K562 (cell line): ENCODE results near the gene SENP7. TPM values are rescaled to one million over a fixed set of nuclear protein-coding genes. Genes with fewer than 3 reads are reported as not detected.

Experiments
- ADNP ChIP-seq: fragments of 200-800 bp; sonication (Bioruptor generic); IDR thresholded peaks from 2 replicates; pipeline ENCODE4 v1.6.1; 2016; ENCODE audit warnings: missing genetic modification characterization, missing compliant biosample characterization
- DDX20 ChIP-seq: fragments of 450-650 bp; IDR thresholded peaks from 2 replicates; pipeline ENCODE4 v1.6.1; 2016; ENCODE audit warnings: missing genetic modification characterization, low read depth, mild to moderate bottlenecking, missing compliant biosample characterization, moderate library complexity
- DNMT1 ChIP-seq: fragments of 450-650 bp; IDR thresholded peaks from 2 replicates; pipeline ENCODE4 v1.6.1; 2016; ENCODE audit warnings: antibody characterized with exemption, mild to moderate bottlenecking
- ESRRA ChIP-seq: fragments of 450-650 bp; IDR thresholded peaks from 2 replicates; pipeline ENCODE4 v1.6.1; 2014; ENCODE audit warnings: low read depth, mild to moderate bottlenecking, moderate library complexity, borderline replicate concordance
- FOXM1 ChIP-seq, 2 experiments: fragments of 450-650 bp in 1 of 2; sonication (generic) in 1 of 2; formaldehyde crosslinking in 1 of 2; IDR thresholded peaks; 2 replicates each; pipeline versions ENCODE4 v1.6.1 to v1.9.0; 2017 to 2022; ENCODE audit warnings: low read depth in 2 of 2, mild to moderate bottlenecking in 2 of 2, missing genetic modification reagents in 1 of 2, moderate library complexity in 1 of 2
- HMGXB4 ChIP-seq: sonication (generic); formaldehyde crosslinking; IDR thresholded peaks from 2 replicates; pipeline ENCODE4 v1.8.1; 2023; ENCODE audit warnings: mild to moderate bottlenecking, missing genetic modification reagents
- KDM1A ChIP-seq, 2 experiments: fragments of 450-650 bp; IDR thresholded peaks; 2 replicates each; pipeline ENCODE4 v1.6.1; 2016; ENCODE audit warnings: mild to moderate bottlenecking in 2 of 2
- KLF1 ChIP-seq: fragments of 450-650 bp; IDR thresholded peaks from 2 replicates; pipeline ENCODE4 v1.6.1; 2016; ENCODE audit warnings: missing genetic modification characterization, missing compliant biosample characterization
- KLF6 ChIP-seq: fragments of 250-450 bp; sonication (Bioruptor Pico); IDR thresholded peaks from 2 replicates; pipeline ENCODE4 v1.4.0; 2020; ENCODE audit warnings: mild to moderate bottlenecking, moderate library complexity, borderline replicate concordance
- MBD2 ChIP-seq: sonication (generic); IDR thresholded peaks from 2 replicates; pipeline ENCODE4 v1.6.1; 2016; ENCODE audit warnings: low read depth, borderline replicate concordance
- MCM7 ChIP-seq, 2 experiments: fragments of 450-650 bp; IDR thresholded peaks; 2 replicates each; pipeline ENCODE4 v1.6.1; 2016 to 2018
- PTBP1 ChIP-seq: fragments of 200-400 bp; formaldehyde crosslinking; IDR thresholded peaks from 2 replicates; pipeline ENCODE4 v1.6.1; 2017; ENCODE audit warnings: low read depth, low read length
- RCOR1 ChIP-seq, 2 experiments: IDR thresholded peaks; 2 replicates each; pipeline ENCODE4 v1.6.1; 2012; ENCODE audit warnings: low read depth in 2 of 2, low read length in 2 of 2, borderline replicate concordance in 1 of 2, improper control_type of control experiment in 1 of 2
- TCFL5 ChIP-seq: fragments of 250-450 bp; sonication (Bioruptor Pico); conservative IDR thresholded peaks from 2 replicates; pipeline ENCODE4 v1.6.1; 2021; ENCODE audit warnings: mild to moderate bottlenecking, moderate library complexity, matching md5 sums
- VEZF1 ChIP-seq: fragments of 200-800 bp; sonication (Bioruptor generic); IDR thresholded peaks from 2 replicates; pipeline ENCODE4 v1.6.1; 2017; ENCODE audit warnings: missing genetic modification characterization, missing compliant biosample characterization
- YBX1 ChIP-seq: fragments of 450-650 bp; IDR thresholded peaks from 2 replicates; pipeline ENCODE4 v1.7.1; 2016; ENCODE audit warnings: mild to moderate bottlenecking
- ZEB2 ChIP-seq: fragments of 450-650 bp; IDR thresholded peaks from 2 replicates; pipeline ENCODE4 v1.6.1; 2016
- ZNF347 ChIP-seq: fragments of 450-650 bp; formaldehyde crosslinking; IDR thresholded peaks from 2 replicates; pipeline ENCODE4 v1.4.0; 2020; ENCODE audit warnings: low read depth, mild to moderate bottlenecking, moderate library complexity
- ZNF695 ChIP-seq: fragments of 450-650 bp; formaldehyde crosslinking; IDR thresholded peaks from 2 replicates; pipeline ENCODE4 v1.4.0; 2020; ENCODE audit warnings: mild to moderate bottlenecking, moderate library complexity
- polyA plus RNA-seq, 8 experiments: library from polyadenylated mRNA; depleted of rRNA in 4 of 8; stranded (reverse) in 5 of 8; unstranded in 3 of 8; fragments of >200 nt; fragmentation: Nextera tagmentation in 2 of 8; fragmentation: Illumina TruSeq in 1 of 8; extraction: Ambion mirVana in 2 of 8; extraction: Trizol in 1 of 8; gene quantifications; 2 replicates each; pipeline versions ENCODE4 v1.2.1 to v1.2.3, GENCODE V29; 2011 to 2014; ENCODE audit warnings: inconsistent platforms in 1 of 8, missing spikeins in 1 of 8
- total RNA-seq, 7 experiments: library from RNA; depleted of rRNA in 6 of 7; stranded (reverse); fragments of >200 nt in 6 of 7; fragmentation: Illumina TruSeq in 2 of 7; extraction: Trizol in 2 of 7; gene quantifications; 2 replicates each; pipeline versions ENCODE4 v1.2.1 to v1.2.3, GENCODE V29; 2011 to 2021; ENCODE audit warnings: low replicate concordance in 1 of 7
- TF ChIP-seq, protein P1 (sequence below): fragments of 450-650 bp; IDR thresholded peaks from 2 replicates; pipeline ENCODE4 v1.6.1; 2014; ENCODE audit warnings: low read depth, mild to moderate bottlenecking, moderate library complexity, borderline replicate concordance

Gene SENP7
- total and polyA plus RNA-seq, 9 of the 15 experiments (the other 6 are each of a cell fraction or from before 2014, with no cell fraction given) = 4.1 to 21.9 (median 10.7) TPM

DNA sequence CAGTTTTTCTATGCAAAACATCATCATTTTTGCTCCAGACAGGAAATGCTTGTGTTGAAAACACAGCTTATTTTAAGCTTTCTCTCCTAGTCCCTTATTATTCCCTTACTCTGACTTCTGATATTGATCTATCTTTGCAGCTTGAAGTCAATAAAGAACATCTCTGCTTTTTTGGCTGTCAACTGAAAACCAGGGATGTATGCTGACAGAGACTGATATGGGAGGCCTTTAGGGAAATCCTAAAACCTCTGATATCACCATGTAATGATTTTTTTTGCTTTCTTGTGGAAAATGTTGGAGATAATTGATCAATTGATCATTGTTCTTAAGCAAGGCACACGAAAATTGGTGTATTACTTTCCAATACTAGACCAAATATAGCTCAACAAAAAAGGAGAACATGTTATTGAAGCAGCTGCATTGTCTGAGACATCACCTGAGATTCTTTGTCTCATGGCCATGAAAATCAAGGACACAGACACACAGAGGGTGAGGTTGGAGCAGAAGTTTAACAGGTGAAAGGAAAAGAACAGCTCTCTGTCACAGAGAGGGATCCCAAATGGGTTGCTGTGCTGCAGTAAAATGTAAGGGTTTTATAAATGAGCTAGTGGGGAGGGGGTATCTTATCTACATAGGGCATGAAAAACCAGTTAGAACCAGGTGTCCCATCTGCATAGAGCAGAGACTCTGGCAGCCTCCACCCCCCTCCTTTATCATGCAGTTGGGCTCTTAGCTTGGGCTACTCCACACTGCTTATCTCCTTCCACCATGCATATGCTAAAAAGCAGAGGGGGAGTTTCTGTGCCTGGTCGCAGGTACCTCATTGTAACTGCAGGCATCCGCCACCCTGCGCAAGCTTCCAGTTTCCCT, 17.0 kb upstream of the SENP7 start (continued):
- TF ChIP-seq, protein P1, sequence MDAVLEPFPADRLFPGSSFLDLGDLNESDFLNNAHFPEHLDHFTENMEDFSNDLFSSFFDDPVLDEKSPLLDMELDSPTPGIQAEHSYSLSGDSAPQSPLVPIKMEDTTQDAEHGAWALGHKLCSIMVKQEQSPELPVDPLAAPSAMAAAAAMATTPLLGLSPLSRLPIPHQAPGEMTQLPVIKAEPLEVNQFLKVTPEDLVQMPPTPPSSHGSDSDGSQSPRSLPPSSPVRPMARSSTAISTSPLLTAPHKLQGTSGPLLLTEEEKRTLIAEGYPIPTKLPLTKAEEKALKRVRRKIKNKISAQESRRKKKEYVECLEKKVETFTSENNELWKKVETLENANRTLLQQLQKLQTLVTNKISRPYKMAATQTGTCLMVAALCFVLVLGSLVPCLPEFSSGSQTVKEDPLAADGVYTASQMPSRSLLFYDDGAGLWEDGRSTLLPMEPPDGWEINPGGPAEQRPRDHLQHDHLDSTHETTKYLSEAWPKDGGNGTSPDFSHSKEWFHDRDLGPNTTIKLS = no peak
- TF ChIP-seq ESRRA (no peak), VEZF1 (CRISPR knock-in tag) (peak; percentile 97), ZNF347 (no peak), RCOR1 (IDR thresholded peaks at IDR 0.05; ENCODE audit: borderline replicate concordance in 1 of 2, low read depth in 2 of 2, low read length in 2 of 2) (peak; percentile 79 to 89), ADNP (tag) (peak; percentile 62; the same call in 1 of the 2 replicates), TCFL5 (CRISPR knock-in tag) (no peak), MCM7 (IDR thresholded peaks at IDR 0.05) (no peak), ZNF695 (CRISPR knock-in tag) (no peak), DNMT1 (no peak), YBX1 (no peak), FOXM1 (IDR thresholded peaks at IDR 0.05; ENCODE audit: low read depth) (peak; percentile 92), FOXM1 (CRISPR knock-in tag; IDR thresholded peaks at IDR 0.05; ENCODE audit: low read depth) (no peak), KLF6 (0 out of 2 replicates have a peak, but pooled peaks have one; percentile 29), HMGXB4 (CRISPR knock-in tag) (no peak), KDM1A (IDR thresholded peaks at IDR 0.05) (peak; percentile 80 to 87), ZEB2 (peak; percentile 81; the same call in 1 of the 2 replicates), KLF1 (tag) (no peak), PTBP1 (peak; percentile 87; the same call in 1 of the 2 replicates), MBD2 (peak; percentile 66), DDX20 (no peak)
